HG03066 (cell line): Measurements from ENCODE around the gene LRRC8B.

Experiments
- ATAC-seq: cut with Tn5 transposase; IDR thresholded peaks from one replicate; pipeline ENCODE4 v1.9.1; 2021; ENCODE audit warnings: low read depth; ENCODE audit not compliant: unreplicated experiment

The LRRC8B gene

DNA sequence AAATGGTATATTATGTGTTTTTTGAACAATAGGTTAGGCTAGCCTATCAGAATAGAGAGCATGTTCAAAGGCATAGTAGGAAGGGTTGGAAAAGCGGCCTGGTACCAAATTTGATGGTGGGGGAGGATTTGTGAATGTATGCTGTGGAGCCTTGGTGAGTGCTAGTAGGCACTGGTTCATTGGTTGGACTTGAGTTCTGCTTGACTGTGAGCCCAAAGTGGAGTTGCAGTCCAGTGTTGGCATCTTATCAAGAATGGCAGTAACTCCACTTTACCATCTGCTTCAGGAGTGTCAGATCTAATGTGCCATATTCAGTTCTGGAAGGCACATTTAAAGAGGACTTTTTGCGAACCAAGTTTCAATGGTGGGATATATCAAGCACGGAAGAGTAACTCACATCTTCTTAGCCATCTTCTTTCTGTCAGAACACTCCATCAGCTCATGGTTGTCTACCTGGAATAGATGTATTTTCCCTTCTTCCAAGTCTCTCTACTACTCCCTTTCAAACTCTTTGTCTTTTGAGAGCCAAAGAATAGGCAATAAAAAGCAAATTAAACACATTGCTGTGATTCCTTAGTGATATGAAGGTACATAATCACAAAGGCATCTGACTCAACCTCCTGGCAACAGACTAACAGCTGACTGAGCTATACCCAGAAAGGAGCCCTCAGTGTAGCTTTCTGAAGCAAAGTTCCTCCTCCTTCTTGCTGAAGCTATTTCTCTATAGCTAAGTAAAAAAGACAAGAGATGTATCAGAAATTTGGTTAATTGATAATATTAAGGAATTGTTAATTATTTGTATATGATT lies 21.7 kb downstream of the LRRC8B start:
- no peak for ATAC-seq

DNA sequence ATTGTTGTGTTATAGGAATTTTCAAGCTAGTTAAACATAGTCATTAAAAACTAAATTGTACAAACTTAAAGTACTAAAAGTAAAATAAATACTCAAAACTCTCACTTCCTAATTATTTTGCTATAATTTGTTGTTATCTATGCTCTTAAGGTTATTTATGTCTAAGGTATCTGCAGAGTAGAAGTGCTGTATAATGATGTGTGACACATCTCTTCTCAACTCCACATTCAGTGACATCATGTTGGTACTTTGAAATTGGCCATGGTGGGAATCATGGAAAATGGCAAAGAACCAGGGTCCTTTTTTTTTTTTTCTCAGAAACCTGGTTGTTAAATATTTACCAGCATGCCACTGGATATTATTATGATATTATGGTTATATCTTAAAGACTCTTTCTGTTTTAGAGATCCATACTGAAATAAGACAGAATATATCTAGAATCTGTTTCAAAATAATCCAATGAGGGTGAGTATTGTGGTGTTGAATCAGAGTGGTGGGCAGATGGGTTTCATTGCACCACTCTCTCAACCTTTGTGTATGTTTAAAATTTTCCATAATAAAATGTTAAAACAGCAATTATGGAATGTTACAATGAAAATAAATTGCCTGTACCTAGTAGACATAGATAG lies 22.4 kb downstream of the LRRC8B start:
- no peak for ATAC-seq

DNA sequence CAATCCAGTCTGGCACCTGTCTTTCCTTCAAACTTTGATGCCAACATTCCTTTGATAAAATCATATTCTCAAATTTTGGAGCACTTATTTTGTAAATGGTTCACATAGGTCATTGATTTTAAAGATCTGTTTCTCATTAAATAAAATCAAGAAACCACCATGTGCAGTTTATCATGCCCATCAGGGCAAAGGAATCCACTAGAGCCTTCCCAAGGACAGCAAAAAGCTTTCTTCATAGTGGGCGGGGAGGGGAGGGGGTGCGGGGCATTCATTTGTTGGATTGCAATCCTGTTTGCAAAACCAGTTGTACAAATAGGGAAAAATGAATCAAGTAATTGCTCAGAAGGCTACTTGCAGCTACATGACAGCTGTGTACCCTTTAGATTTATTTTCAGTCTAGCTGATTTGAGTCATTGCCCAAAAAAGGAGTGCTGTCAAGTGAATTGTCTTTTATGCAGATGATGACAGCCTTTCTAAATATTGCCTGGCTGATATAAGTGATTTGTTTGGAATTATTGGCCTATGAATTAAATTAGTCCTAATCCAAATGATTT lies 23.0 kb downstream of the LRRC8B start:
- no peak for ATAC-seq

GRCh38 chr1:89548122-89548857 lies 23.7 kb downstream of the LRRC8B start:
- peak; percentile 46 for ATAC-seq

GRCh38 chr1:89550995-89551394 lies 26.4 kb downstream of the LRRC8B start:
- ATAC-seq = no peak

- ATAC-seq = peak; percentile 75
Measured at GRCh38 chr1:89552471-89553081, 27.9 kb downstream of the LRRC8B start.

GRCh38 chr1:89553157-89553556 lies 28.5 kb downstream of the LRRC8B start:
- ATAC-seq = no peak

DNA sequence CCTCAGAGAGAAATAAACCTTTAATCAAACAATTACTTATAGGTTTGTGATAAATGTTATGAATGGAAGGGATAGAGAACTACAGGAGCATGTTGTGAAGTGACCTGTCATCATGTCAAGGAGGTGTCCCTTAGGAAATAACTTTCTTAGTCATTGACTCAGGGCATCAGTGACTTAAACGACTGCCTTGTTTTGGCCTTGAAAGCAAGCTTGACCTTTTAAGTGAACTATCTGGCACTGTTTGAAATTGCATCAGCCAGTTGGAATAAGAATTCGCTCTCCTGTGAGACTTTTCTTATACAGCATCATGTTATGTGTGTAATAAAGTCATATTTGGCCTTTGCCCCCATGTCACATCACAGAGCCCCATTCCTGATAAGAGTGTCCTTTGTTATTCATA lies 30.9 kb downstream of the LRRC8B start:
- ATAC-seq = no peak

DNA sequence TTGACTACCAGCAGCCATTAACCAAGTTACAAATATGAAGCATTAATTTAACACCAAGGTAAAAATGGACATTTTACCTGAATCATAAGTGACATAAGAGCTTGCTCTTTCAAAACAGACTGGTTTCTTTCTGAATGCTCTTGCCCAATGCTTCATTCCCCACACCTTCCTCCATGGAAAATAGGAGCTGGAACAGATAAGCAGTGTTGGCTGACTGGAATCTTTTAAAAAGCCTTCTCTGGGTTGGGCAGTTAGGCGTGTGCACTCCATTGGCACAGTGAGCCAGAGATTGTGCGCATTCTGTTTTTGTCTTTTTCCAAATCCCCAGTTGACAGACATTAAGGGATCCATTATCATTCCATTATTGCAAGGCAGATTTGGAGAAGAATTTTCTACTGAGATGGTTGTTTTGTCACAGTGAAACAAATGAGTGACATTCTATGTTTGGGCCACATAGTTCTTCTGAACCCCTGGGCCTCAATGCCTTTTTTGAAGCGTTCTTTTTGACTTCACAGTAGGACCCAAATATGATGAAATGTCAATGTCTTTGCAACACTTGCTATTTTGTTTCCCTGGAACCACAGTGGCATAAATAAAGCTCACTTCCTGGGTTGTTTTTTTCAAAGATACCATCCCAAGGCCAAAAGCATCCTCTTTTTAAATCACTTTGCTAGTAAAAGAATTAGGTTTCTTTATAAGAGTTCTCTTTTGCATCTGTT lies 32.3 kb downstream of the LRRC8B start:
- no peak for ATAC-seq

- ATAC-seq = no peak
Measured at GRCh38 chr1:89557445-89557825, 32.8 kb downstream of the LRRC8B start.

GRCh38 chr1:89557956-89558355 lies 33.3 kb downstream of the LRRC8B start:
- ATAC-seq = no peak

DNA sequence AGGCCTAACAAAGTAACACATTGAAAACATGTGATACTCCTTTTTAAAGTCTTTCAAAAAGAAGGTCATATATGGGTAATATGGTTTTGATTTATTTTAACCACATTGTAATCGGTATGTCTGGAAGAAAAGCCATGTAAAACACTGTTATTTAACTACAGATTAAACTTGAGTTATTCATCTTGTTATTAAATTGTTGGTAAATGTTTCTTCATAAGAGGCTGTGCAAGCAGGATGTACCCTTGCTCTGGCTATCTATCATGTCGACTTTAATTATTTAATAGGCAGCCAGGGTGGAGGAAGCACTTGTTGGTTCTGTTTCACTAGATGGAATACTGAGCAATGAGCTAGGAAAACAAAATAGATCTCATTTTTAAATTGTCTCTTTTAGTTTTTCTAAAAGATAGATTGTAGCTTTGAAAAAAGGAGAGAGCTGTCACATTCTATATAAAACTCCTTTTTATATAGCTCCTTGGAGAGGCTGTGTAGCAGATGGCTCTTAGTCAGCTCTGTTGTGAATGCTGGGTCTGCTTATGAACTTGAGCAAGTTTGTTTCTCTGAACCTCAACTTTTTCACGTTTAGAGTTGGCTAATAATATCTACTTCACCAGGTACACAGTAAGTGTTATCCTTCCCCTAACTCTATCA lies 39.5 kb downstream of the LRRC8B start:
- ATAC-seq = no peak

- ATAC-seq = no peak
Measured at GRCh38 chr1:89565521-89565920, 40.9 kb downstream of the LRRC8B start.

DNA sequence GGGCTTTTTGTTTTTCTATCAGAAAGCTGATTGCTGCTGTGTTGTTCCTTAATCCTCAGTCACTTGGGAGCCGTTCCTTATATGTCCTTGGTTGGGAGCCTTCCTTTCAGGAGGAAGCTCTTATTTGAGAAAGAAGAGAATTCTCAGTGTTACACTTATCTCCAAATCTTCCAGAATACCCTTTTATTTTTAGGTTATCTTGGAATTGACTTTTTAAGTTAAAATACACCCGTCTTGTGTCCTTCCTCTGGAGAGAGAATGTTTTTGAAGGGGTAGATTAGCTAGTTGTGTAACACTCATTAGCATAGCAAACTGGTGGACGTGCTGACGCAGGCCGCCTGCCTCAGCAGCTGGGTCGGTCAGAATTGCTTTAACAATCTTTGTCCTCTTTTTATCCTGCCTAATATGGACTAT lies 42.1 kb downstream of the LRRC8B start:
- ATAC-seq = no peak

GRCh38 chr1:89567797-89568196 lies 43.2 kb downstream of the LRRC8B start:
- ATAC-seq = no peak

- ATAC-seq = no peak
Measured at GRCh38 chr1:89573410-89573809, 48.8 kb downstream of the LRRC8B start.

DNA sequence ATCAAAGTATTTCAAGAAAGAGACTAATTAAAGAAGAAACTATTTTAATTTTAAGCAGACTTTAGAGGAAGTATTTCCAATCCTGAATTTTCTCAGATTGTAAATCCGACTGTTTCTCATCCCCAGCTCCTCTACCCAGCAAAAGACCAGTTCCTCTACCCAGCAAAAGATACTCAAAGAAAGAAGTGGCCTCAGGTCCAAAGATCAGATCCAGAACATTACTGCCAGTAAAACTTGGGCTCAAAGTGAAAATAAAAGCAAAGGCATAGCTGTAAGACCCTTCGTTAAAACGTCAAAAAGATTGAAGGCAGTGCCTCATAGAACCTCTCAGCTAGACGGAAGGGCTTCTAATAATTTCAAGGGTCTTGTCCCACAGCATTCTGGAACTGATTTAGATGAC lies 50.0 kb downstream of the LRRC8B start:
- no peak for ATAC-seq

- ATAC-seq = no peak
Measured at GRCh38 chr1:89575207-89575606, 50.6 kb downstream of the LRRC8B start.

GRCh38 chr1:89576013-89576412 lies 51.4 kb downstream of the LRRC8B start:
- no peak for ATAC-seq

DNA sequence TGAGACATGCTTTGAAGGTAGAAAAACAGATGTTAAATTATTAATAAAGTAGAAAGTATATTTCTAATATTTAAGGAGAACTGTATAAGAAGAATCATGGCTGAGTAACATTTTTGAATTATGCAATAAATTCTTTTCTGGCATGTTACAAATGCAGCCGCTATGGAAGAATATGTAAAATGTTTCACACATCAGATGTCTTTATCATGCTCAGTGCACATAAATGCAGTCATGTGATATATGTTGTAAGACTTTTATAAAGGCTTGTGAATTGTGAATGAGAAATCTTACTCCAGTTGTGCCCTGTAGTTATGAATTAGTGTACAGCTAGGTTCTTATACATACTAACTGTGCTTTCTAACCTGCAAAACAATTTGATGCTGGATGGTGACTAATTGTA lies 53.5 kb downstream of the LRRC8B start:
- no peak for ATAC-seq
